Eye (tissue), 1 donor: ENCODE measurements around the gene MLLT10.

ENCODE experiments used
- DNase-seq: peaks from one replicate; pipeline ENCODE4 v3.0.0-alpha.2; 2015

MLLT10 gene

DNA sequence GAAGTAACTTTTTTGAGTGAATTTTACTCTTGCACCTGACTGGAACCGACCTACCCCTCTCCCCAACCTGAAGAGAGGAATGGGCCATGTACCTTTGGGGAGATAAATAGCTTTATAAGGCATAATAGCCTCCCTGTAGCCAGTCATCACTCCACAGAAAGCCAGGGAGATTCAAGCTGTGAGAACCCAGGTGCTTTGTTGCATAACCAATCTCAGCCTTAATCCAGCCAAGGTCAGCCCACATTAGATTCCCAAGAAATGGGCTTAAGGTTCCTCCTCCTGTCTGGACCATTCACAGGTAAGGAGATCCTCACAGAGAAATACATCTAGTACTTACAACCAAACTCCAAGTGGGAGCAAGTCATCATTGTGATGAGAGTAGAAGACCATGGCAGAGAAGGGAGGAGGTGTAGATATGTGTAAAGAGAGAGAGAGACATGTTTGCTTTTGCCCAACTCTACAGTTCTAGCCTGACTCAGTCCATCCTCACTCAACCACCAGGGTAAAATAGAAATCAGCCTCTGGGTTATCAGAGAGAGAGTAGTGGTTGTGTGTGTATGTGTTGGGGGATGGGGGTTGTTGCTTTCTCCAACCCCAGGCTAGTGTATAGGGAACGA is 32.2 kb upstream of the MLLT10 start:
- DNase-seq: peak; percentile 63

GRCh38 chr10:21502348-21502740 is 31.7 kb upstream of the MLLT10 start:
- DNase-seq: peak; percentile 71

GRCh38 chr10:21503542-21503941 is 30.5 kb upstream of the MLLT10 start:
- peak; percentile 36 for DNase-seq

DNA sequence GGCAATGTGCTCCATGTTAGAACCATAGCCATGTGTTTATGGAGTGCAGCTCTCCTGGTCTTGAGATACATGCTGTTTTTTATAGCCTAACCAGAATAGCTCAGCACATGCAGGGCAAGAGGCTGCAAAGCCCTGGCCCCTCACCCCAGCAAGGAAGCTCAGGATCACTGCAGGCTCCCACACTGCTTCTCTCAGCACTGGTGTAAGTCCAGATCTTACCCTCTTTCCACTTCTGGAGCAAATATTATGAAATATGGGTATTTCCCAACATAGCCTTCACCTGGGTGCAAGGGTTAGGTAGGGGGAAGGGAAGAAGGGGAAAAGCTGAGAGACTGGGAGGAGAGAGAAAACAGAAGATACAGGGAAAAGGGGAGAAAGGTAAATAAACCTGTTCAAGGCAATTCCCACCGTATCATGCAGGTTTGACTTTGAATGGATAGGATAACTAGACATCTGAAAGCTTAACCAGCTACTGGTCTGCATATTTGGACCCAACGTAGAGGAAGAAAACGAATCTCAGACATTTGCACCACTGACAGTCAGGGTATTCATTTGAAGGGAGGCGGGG is 28.2 kb upstream of the MLLT10 start:
- peak; percentile 62 for DNase-seq

- peak; percentile 61 for DNase-seq
These were observed 27.7 kb upstream of the MLLT10 start for GRCh38 chr10:21506351-21506750.

GRCh38 chr10:21507150-21507549 is 26.9 kb upstream of the MLLT10 start:
- peak; percentile 76 for DNase-seq

- peak; percentile 84 for DNase-seq
These were observed 25.2 kb upstream of the MLLT10 start for GRCh38 chr10:21508706-21509331.

DNA sequence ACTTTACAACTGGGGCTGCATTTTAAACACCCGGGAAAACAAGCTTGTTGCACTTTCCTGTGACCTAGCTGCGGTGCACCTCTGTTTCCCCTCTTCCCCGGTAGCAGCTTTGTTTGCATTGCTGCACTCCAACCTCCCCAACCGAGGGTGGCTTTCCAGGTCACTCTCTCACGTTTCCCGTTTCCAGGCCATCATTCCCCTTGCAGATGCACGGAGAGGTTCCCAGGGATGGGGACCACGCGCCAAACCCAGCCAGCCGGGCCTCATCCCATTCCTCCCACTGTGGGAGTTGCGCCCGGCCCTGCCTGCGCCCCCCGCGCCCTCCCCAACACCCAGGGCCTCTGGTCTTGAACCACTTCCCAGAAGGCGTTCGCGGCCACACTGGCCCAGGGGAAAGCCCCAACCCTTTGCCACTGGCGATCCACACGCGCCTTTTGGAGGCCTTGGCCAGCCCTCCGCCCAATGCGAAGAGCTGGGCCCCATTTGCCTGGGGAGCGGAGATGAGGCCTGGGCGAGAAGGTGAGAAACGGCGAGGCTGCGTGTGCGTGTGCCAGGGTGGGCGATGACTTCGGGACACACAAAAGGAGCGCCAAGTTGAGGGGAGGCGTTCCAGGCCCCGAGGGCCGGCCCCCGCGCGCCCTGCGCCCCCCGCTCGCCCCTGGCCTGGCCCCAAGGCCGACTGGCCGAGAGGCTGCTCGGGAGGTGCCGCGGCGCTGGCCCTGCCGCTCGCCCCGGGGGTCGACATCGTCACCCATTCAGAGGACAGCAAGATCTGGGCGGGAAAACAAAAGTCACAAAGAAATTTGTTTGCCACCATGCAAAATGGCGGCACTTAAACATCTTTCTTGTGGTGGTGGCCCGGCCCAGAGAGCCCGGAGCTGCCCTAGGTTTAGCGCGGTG is 24.4 kb upstream of the MLLT10 start:
- peak; percentile 84 for DNase-seq

DNA sequence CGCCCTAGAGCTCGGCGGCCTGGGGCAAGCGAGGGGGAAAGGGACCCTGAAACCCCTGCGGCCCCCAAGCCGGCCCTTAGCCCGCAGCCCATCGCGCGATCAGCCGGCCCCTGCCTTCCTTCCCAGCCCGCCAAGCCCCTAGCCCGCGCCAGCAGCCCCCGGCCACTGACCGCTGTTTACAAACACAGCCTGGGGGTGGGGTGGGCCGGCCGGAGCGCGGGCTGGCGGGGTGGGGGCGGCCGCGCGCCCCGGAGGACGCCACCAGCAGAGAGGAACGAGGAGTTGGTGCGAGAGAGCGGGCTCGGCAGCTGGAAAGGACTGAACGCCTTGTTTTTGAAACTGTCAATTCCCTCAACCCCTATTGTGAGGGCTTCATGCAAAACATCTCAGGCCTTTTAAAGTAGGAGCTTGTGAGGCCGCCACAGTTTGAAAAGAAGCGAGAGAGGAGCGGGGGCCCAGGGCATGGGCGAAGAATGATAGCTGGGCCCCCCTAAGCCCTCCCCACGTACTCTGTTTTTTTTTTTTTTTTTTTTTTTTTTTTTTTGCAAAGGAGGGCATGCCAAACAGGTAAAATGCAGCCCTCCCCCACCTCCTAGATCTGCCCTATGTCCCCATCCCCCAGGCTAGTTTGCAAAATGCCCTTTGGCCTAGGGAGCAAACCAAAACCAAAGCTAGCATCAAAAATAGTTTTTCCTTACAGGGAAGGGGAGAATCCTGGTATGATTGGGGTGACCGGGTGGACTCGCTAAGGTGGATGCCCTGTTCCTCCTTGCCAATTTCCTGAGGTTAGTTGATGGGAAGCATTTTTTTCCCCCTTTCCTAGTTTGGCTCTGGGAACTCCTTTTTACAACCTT is 23.6 kb upstream of the MLLT10 start:
- peak; percentile 92 for DNase-seq

GRCh38 chr10:21511095-21511570 is 22.9 kb upstream of the MLLT10 start:
- DNase-seq: peak; percentile 60

DNA sequence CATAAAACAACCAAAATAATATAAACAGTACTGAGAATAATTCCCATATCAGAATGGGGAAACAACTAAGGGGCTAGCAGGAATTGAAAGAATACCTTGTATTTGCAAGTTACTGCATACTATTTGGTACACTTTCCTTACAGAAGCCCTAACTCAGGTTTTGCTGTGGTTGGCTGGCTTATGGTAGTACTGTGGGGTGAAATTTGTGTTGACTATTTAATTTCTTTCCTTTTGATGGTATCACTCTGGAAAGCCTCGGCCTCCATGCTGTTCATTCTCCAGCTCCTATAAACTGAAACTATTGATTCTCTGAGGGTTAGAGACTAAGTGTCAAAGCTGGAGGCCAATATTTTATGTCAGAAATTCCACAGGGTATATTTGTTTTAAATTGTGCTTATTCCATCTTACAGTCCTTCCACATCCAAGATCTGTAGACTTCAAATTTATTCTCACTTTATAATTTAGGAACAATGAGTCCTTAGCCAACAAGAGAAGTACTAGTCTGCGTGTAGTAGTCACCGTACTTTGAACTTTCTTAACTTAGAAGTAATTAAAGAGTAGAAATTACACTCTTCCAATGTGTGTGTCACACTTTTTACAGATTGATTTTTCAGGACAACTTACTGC is 22.0 kb upstream of the MLLT10 start:
- no peak for DNase-seq

- DNase-seq: peak; percentile 79
These were observed 21.2 kb upstream of the MLLT10 start for GRCh38 chr10:21512573-21513404.

GRCh38 chr10:21513405-21513788 is 20.6 kb upstream of the MLLT10 start:
- DNase-seq: peak; percentile 66

- peak; percentile 68 for DNase-seq
These were observed 19.8 kb upstream of the MLLT10 start for GRCh38 chr10:21514129-21514817.

- peak; percentile 84 for DNase-seq
These were observed 19.1 kb upstream of the MLLT10 start for GRCh38 chr10:21514818-21515351.

DNA sequence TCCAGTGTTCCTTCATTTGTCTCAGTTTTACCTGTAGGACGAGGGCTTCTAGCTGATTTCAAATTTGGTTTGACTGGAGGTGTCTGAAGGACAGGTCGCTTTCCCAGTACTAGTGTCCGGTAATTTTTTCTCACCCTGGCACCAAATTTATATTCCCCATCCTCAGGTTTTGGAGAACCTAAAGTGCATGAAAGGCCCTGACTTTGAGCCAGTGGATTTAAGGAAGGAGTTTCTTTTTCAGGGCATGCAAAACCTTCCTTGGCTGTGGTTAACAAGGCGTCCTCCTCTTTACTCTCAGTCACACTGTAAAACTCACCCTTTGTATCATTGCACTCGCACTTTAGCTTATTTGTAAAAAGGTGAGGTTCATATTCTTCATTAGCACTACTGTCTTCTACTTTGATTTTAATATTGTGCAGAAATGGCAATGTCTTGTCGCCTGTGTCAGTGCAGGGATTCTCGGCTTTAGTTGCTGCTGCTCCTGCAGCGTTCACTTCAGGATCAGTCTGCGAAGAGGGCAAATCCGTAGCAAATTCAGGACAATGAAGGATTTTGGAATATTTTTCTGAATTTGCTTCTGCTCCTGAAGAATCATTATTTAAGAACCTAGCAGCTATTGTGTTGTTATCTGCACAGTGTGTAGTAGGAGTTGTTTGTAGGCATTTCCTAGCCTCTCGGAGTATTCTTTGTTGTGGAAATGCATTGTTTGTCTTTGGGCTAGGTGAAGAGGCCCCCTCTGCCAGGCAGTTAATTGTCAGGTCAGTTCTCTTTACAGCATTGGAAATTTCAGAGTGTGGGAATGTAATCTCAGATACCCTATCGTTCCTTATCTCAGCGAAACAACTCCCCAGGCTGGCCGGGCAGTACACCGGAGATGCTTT is 18.4 kb upstream of the MLLT10 start:
- DNase-seq: peak; percentile 86

DNA sequence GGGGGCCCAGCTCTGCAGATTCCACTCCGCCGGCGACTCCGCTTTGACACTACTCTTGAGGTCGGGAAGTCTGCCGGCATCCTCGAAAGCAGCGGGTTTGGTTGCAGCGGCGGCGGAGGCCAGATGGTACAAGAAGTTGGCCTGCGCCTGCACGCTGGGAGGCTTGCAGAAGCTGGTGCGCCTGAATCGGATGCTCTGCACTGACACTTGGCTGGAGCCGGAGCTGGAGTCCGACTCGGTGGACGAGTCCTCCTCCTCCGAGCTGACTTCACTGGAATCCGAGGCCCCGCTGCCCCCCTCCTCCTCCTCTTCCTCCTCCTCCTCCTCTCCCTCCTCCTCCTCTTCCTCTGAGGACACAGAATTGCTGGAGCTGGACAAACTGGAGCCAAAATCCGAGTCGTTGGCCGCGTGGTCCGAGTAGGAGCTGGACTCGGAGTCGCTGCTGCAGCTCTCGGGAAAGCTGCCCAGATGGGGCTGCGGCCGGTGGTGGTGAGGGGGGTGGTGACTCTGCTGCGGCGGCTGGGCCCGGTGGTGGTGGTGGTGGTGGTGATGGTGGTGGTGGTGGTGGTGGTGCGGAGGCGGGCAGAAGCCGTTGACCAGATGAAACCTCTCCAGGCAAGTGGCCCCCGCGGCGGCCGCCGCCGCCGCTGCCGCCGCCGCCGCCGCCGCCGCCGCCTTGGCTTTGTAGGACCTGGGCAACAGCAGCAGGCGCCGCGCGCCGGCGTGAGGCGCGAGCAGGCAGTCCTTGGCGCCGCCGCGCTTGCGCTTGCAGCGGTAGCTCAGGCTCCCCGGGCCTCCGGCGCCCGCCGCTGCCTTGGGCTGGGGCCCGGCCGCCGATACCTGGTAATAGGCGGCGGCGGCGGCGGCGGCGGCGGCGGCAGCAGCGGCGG is 17.5 kb upstream of the MLLT10 start:
- no peak for DNase-seq
